K562 (cell line): ENCODE data around the gene TNNT1. TPM values are rescaled to one million over a fixed set of nuclear protein-coding genes. Genes with fewer than 3 reads are reported as not detected.

Experiments
- BDP1 ChIP-seq: IDR thresholded peaks from 3 replicates; pipeline ENCODE4 v1.6.1; 2011; ENCODE audit not compliant: insufficient read length, insufficient read depth
- CLOCK ChIP-seq: fragments of 250-450 bp; sonication (Bioruptor Pico); IDR thresholded peaks from 2 replicates; pipeline ENCODE4 v1.4.0; 2020; ENCODE audit warnings: mild to moderate bottlenecking, moderate library complexity, borderline replicate concordance
- ESRRA ChIP-seq: fragments of 450-650 bp; IDR thresholded peaks from 2 replicates; pipeline ENCODE4 v1.6.1; 2014; ENCODE audit warnings: low read depth, mild to moderate bottlenecking, moderate library complexity, borderline replicate concordance
- ESRRB ChIP-seq: fragments of 250-450 bp; sonication (Bioruptor Pico); IDR thresholded peaks from 2 replicates; pipeline ENCODE4 v1.5.0; 2020; ENCODE audit warnings: mild to moderate bottlenecking, moderate library complexity, borderline replicate concordance
- NFE2L1 ChIP-seq: fragments of 450-650 bp; IDR thresholded peaks from 2 replicates; pipeline ENCODE4 v1.6.1; 2016; ENCODE audit warnings: missing genetic modification characterization, low read depth, mild to moderate bottlenecking, missing compliant biosample characterization, moderate library complexity, borderline replicate concordance
- NFIX ChIP-seq: fragments of 250-450 bp; sonication (Bioruptor Pico); IDR thresholded peaks from 2 replicates; pipeline ENCODE4 v1.4.0; 2020; ENCODE audit warnings: low read depth, mild to moderate bottlenecking, moderate library complexity
- NFXL1 ChIP-seq: fragments of 450-650 bp; formaldehyde crosslinking; IDR thresholded peaks from 2 replicates; pipeline ENCODE4 v1.4.0; 2021; ENCODE audit warnings: mild to moderate bottlenecking
- PHB2 ChIP-seq: fragments of 450-650 bp; IDR thresholded peaks from 2 replicates; pipeline ENCODE4 v1.6.1; 2017; ENCODE audit warnings: low read depth
- PPARD ChIP-seq: fragments of 250-450 bp; sonication (Bioruptor Pico); IDR thresholded peaks from 2 replicates; pipeline ENCODE4 v1.8.0; 2022; ENCODE audit warnings: inconsistent platforms, mild to moderate bottlenecking, moderate library complexity
- PTBP1 ChIP-seq: fragments of 200-400 bp; formaldehyde crosslinking; IDR thresholded peaks from 2 replicates; pipeline ENCODE4 v1.6.1; 2017; ENCODE audit warnings: low read depth, low read length
- RBBP5 ChIP-seq: fragments of 200-600 bp; sonication (generic); IDR thresholded peaks from 2 replicates; pipeline ENCODE4 v1.6.1; 2012; ENCODE audit warnings: borderline replicate concordance, mild to moderate bottlenecking, low read length, control low read depth, inconsistent platforms; ENCODE audit not compliant: insufficient read depth, poor library complexity, severe bottlenecking
- SAFB ChIP-seq: fragments of 200-400 bp; formaldehyde crosslinking; IDR thresholded peaks from 2 replicates; pipeline ENCODE4 v1.6.1; 2017; ENCODE audit warnings: low read depth, low read length, borderline replicate concordance
- XRCC4 ChIP-seq: IDR thresholded peaks from one replicate; pipeline ENCODE4 v1.6.1; 2011; ENCODE audit not compliant: insufficient read depth, insufficient read length; ENCODE audit errors: extremely low read depth
- XRCC5 ChIP-seq: fragments of 200-400 bp; formaldehyde crosslinking; IDR thresholded peaks from 2 replicates; pipeline ENCODE4 v1.6.1; 2017; ENCODE audit warnings: low read depth, mild to moderate bottlenecking, low read length
- ZNF274 ChIP-seq: IDR thresholded peaks from 2 replicates; pipeline ENCODE4 v1.6.1; 2011; ENCODE audit warnings: low read depth, mild to moderate bottlenecking, low read length, moderate library complexity, borderline replicate concordance
- polyA plus RNA-seq, 8 experiments: library from polyadenylated mRNA; depleted of rRNA in 4 of 8; stranded (reverse) in 5 of 8; unstranded in 3 of 8; fragments of >200 nt; fragmentation: Nextera tagmentation in 2 of 8; fragmentation: Illumina TruSeq in 1 of 8; extraction: Ambion mirVana in 2 of 8; extraction: Trizol in 1 of 8; gene quantifications; 2 replicates each; pipeline versions ENCODE4 v1.2.1 to v1.2.3, GENCODE V29; 2011 to 2014; ENCODE audit warnings: inconsistent platforms in 1 of 8, missing spikeins in 1 of 8
- total RNA-seq, 7 experiments: library from RNA; depleted of rRNA in 6 of 7; stranded (reverse); fragments of >200 nt in 6 of 7; fragmentation: Illumina TruSeq in 2 of 7; extraction: Trizol in 2 of 7; gene quantifications; 2 replicates each; pipeline versions ENCODE4 v1.2.1 to v1.2.3, GENCODE V29; 2011 to 2021; ENCODE audit warnings: low replicate concordance in 1 of 7
- TF ChIP-seq, protein P1 (sequence below): sonication (generic); formaldehyde crosslinking; IDR thresholded peaks from 2 replicates; pipeline ENCODE4 v1.8.0; 2023; ENCODE audit warnings: missing genetic modification reagents, mild to moderate bottlenecking, borderline replicate concordance
- TF ChIP-seq, protein P2 (sequence below): fragments of 250-450 bp; sonication (Bioruptor Pico); IDR thresholded peaks from 2 replicates; pipeline ENCODE4 v1.4.0; 2020; ENCODE audit warnings: mild to moderate bottlenecking

The TNNT1 gene
- total and polyA plus RNA-seq, 9 of the 15 experiments (the other 6 are each of a cell fraction or from before 2014, with no cell fraction given) = 31.8 to 390 (median 227) TPM

- TF ChIP-seq CLOCK (no peak), RBBP5 (no peak), XRCC5 (peak; percentile 70), PPARD (CRISPR knock-in tag) (no peak), NFE2L1 (tag) (no peak), NFXL1 (CRISPR knock-in tag) (no peak), SAFB (no peak), ESRRA (no peak), PTBP1 (no peak), BDP1 (no peak), PHB2 (no peak), NFIX (CRISPR knock-in tag) (no peak), XRCC4 (no peak), ZNF274 (no peak), ESRRB (CRISPR knock-in tag) (no peak)
- TF ChIP-seq, protein P1, sequence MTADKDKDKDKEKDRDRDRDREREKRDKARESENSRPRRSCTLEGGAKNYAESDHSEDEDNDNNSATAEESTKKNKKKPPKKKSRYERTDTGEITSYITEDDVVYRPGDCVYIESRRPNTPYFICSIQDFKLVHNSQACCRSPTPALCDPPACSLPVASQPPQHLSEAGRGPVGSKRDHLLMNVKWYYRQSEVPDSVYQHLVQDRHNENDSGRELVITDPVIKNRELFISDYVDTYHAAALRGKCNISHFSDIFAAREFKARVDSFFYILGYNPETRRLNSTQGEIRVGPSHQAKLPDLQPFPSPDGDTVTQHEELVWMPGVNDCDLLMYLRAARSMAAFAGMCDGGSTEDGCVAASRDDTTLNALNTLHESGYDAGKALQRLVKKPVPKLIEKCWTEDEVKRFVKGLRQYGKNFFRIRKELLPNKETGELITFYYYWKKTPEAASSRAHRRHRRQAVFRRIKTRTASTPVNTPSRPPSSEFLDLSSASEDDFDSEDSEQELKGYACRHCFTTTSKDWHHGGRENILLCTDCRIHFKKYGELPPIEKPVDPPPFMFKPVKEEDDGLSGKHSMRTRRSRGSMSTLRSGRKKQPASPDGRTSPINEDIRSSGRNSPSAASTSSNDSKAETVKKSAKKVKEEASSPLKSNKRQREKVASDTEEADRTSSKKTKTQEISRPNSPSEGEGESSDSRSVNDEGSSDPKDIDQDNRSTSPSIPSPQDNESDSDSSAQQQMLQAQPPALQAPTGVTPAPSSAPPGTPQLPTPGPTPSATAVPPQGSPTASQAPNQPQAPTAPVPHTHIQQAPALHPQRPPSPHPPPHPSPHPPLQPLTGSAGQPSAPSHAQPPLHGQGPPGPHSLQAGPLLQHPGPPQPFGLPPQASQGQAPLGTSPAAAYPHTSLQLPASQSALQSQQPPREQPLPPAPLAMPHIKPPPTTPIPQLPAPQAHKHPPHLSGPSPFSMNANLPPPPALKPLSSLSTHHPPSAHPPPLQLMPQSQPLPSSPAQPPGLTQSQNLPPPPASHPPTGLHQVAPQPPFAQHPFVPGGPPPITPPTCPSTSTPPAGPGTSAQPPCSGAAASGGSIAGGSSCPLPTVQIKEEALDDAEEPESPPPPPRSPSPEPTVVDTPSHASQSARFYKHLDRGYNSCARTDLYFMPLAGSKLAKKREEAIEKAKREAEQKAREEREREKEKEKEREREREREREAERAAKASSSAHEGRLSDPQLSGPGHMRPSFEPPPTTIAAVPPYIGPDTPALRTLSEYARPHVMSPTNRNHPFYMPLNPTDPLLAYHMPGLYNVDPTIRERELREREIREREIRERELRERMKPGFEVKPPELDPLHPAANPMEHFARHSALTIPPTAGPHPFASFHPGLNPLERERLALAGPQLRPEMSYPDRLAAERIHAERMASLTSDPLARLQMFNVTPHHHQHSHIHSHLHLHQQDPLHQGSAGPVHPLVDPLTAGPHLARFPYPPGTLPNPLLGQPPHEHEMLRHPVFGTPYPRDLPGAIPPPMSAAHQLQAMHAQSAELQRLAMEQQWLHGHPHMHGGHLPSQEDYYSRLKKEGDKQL (CRISPR knock-in tag) = no peak
- TF ChIP-seq, protein P2, sequence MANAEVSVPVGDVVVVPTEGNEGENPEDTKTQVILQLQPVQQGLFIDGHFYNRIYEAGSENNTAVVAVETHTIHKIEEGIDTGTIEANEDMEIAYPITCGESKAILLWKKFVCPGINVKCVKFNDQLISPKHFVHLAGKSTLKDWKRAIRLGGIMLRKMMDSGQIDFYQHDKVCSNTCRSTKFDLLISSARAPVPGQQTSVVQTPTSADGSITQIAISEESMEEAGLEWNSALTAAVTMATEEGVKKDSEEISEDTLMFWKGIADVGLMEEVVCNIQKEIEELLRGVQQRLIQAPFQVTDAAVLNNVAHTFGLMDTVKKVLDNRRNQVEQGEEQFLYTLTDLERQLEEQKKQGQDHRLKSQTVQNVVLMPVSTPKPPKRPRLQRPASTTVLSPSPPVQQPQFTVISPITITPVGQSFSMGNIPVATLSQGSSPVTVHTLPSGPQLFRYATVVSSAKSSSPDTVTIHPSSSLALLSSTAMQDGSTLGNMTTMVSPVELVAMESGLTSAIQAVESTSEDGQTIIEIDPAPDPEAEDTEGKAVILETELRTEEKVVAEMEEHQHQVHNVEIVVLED (CRISPR knock-in tag) = no peak
Observed at GRCh38 chr19:55178781-55179599, 30.0 kb upstream of the TNNT1 start (continued).
